OCI-LY7 (cell line): ENCODE data around the gene ALK. TPM values are rescaled to one million over a fixed set of nuclear protein-coding genes. Genes with fewer than 3 reads are reported as not detected.

ENCODE experiments used
- BruUV-seq: library from RNA; stranded (reverse); fragments of 400-500 nt; replicated peaks from 2 replicates; lab custom pipeline; 2021; lab: Mats Ljungman, UMichigan
- CTCF ChIA-PET: fragments of 300-600 bp; sonication (Branson Sonifier 250); formaldehyde crosslinking; loops from one replicate; lab custom pipeline; 2022; ENCODE audit warnings: antibody characterized with exemption; ENCODE audit not compliant: unreplicated experiment; lab: Charles Lee
- POLR2A ChIA-PET: fragments of 300-600 bp; sonication (Branson Sonifier 250); formaldehyde crosslinking; loops from one replicate; lab custom pipeline; 2022; ENCODE audit warnings: antibody characterized with exemption; lab: Charles Lee
- DNase-seq: peaks from one replicate; pipeline ENCODE4 v3.0.0-alpha.2; 2015; ENCODE audit warnings: low spot score
- H2AFZ ChIP-seq: fragments of 200-600 bp; sonication (generic), shearing (Covaris generic); 2 replicates; pipeline ENCODE4 v1.6.1; 2014; ENCODE audit warnings: mild to moderate bottlenecking, antibody characterized with exemption, low read length, moderate library complexity
- H3K27ac ChIP-seq: fragments of 200-600 bp; sonication (generic); 2 replicates; pipeline ENCODE4 v1.5.1; 2014; ENCODE audit warnings: mixed run types, low read depth, mild to moderate bottlenecking, moderate library complexity, low read length, inconsistent platforms; ENCODE audit not compliant: poor library complexity, severe bottlenecking
- H3K36me3 ChIP-seq: fragments of 200-600 bp; sonication (generic); 2 replicates; pipeline ENCODE4 v1.6.1; 2014; ENCODE audit warnings: mild to moderate bottlenecking, antibody characterized with exemption, low read length, moderate library complexity, mixed read lengths; ENCODE audit not compliant: insufficient read depth
- H3K4me1 ChIP-seq: fragments of 200-600 bp; sonication (generic); 2 replicates; pipeline ENCODE4 v1.5.1; 2014; ENCODE audit warnings: mild to moderate bottlenecking, low read length; ENCODE audit not compliant: insufficient read depth, poor library complexity, severe bottlenecking
- H3K4me2 ChIP-seq: fragments of 200-600 bp; sonication (generic); 2 replicates; pipeline ENCODE4 v1.6.1; 2014; ENCODE audit warnings: mild to moderate bottlenecking, low read length
- H3K4me3 ChIP-seq: fragments of 200-600 bp; sonication (generic); 2 replicates; pipeline ENCODE4 v1.5.1; 2014; ENCODE audit warnings: mild to moderate bottlenecking, low read depth, low read length; ENCODE audit not compliant: poor library complexity, severe bottlenecking
- H3K79me2 ChIP-seq: fragments of 200-600 bp; sonication (generic); 2 replicates; pipeline ENCODE4 v1.6.1; 2016; ENCODE audit warnings: low read depth, mild to moderate bottlenecking, low read length, moderate library complexity, mixed read lengths; ENCODE audit not compliant: insufficient read depth
- H3K9me2 ChIP-seq: fragments of 200-600 bp; sonication (generic); 2 replicates; pipeline ENCODE4 v1.6.1; 2016; ENCODE audit warnings: mild to moderate bottlenecking, low read length, mixed read lengths; ENCODE audit not compliant: insufficient read depth
- H3K9me3 ChIP-seq: fragments of 200-600 bp; sonication (generic); 2 replicates; pipeline ENCODE4 v1.6.1; 2014; ENCODE audit warnings: mild to moderate bottlenecking, mixed run types, low read length, mixed read lengths
- H4K20me1 ChIP-seq: fragments of 200-600 bp; sonication (generic); 2 replicates; pipeline ENCODE4 v1.6.1; 2014; ENCODE audit warnings: mild to moderate bottlenecking, antibody characterized with exemption, low read length, moderate library complexity, mixed read lengths; ENCODE audit not compliant: insufficient read depth
- CTCF ChIP-seq: fragments of 200-600 bp; sonication (generic); conservative IDR thresholded peaks from 2 replicates; pipeline ENCODE4 v1.5.1; 2014; ENCODE audit warnings: mild to moderate bottlenecking, antibody characterized with exemption, low read length, moderate library complexity, mixed read lengths
- EZH2phosphoT487 ChIP-seq: fragments of 200-600 bp; sonication (generic); IDR thresholded peaks from 2 replicates; pipeline ENCODE4 v1.6.1; 2018; ENCODE audit warnings: low read depth, borderline replicate concordance, mild to moderate bottlenecking, mixed run types, antibody characterized with exemption, low read length, moderate library complexity, mixed read lengths
- intact Hi-C: fragments of 100-400 bp; cut with micrococcal nuclease; formaldehyde crosslinking; loops from one replicate; pipeline ENCODE4 v1.10.0; 2022; ENCODE audit not compliant: unreplicated experiment
- total RNA-seq, 2 experiments: library from RNA; depleted of rRNA in 1 of 2; stranded (reverse); fragments of >200 nt in 1 of 2; shearing (Covaris generic) in 1 of 2; gene quantifications; 2 replicates each; pipeline ENCODE4 v1.2.3, GENCODE V29; 2014 to 2022

ALK gene
- total RNA-seq, 2 experiments from 2014 or later: 0.09 TPM; not detected in 1

- Histone ChIP-seq H3K4me1 (no peaks in the 10 kb centered on the region), H3K9me3 (no peaks in the 10 kb centered on the region), H4K20me1 (no peaks in the 10 kb centered on the region), H3K79me2 (no peaks in the 10 kb centered on the region), H3K36me3 (no peaks in the 10 kb centered on the region), H2AFZ (no peak overlapping the region), H3K4me3 (no peak overlapping the region), H3K9me2 (no peaks in the 10 kb centered on the region), H3K4me2 (no peak overlapping the region), H3K27ac (no peak overlapping the region)
- no peak for TF ChIP-seq EZH2phosphoT487
- TF ChIP-seq CTCF: no peak
- intact Hi-C loops: no loop called here
- POLR2A ChIA-PET: no interaction called here
- BruUV-seq: no TSS peak
- DNase-seq: no peak
- CTCF ChIA-PET: no interaction called here
These were observed 624.8 kb downstream of the ALK start for GRCh38 chr2:29296585-29296984.

GRCh38 chr2:29295845-29296244 is 625.5 kb downstream of the ALK start:
- Histone ChIP-seq H2AFZ (no peak overlapping the region), H3K9me2 (no peaks in the 10 kb centered on the region), H3K79me2 (no peaks in the 10 kb centered on the region), H3K9me3 (no peaks in the 10 kb centered on the region), H3K4me3 (no peak overlapping the region), H3K27ac (no peak overlapping the region), H4K20me1 (no peaks in the 10 kb centered on the region), H3K4me1 (no peaks in the 10 kb centered on the region), H3K36me3 (no peaks in the 10 kb centered on the region), H3K4me2 (no peak overlapping the region)
- intact Hi-C loops: no loop called here
- TF ChIP-seq EZH2phosphoT487 (no peak), CTCF (peak; percentile 47)
- POLR2A ChIA-PET: no interaction called here
- no peak for DNase-seq
- BruUV-seq: no TSS peak
- CTCF ChIA-PET: no interaction called here

GRCh38 chr2:29293830-29294438 is 627.5 kb downstream of the ALK start:
- Histone ChIP-seq H4K20me1 (no peaks in the 10 kb centered on the region), H3K79me2 (no peaks in the 10 kb centered on the region), H3K4me1 (no peaks in the 10 kb centered on the region), H2AFZ (no peak overlapping the region), H3K9me3 (no peaks in the 10 kb centered on the region), H3K36me3 (no peaks in the 10 kb centered on the region), H3K4me2 (no peak overlapping the region), H3K9me2 (no peaks in the 10 kb centered on the region), H3K27ac (no peak overlapping the region), H3K4me3 (no peak overlapping the region)
- intact Hi-C loops: no loop called here
- BruUV-seq: no TSS peak
- peak; percentile 13 for DNase-seq
- TF ChIP-seq CTCF (no peak), EZH2phosphoT487 (no peak)
- POLR2A ChIA-PET: interaction anchor here (0.6 kb wide), 1 partner anchor 84 kb away, joined by 3 read pairs; no protein-coding TSS in a partner anchor
- CTCF ChIA-PET: no interaction called here
